ENCODE results near the gene CAPN12.
"Not testable (repeated sequence)": the region's sequence is repeated elsewhere in the genome, so short reads cannot be mapped to it uniquely, and the experiment has no call there.

The CAPN12 gene

DNA sequence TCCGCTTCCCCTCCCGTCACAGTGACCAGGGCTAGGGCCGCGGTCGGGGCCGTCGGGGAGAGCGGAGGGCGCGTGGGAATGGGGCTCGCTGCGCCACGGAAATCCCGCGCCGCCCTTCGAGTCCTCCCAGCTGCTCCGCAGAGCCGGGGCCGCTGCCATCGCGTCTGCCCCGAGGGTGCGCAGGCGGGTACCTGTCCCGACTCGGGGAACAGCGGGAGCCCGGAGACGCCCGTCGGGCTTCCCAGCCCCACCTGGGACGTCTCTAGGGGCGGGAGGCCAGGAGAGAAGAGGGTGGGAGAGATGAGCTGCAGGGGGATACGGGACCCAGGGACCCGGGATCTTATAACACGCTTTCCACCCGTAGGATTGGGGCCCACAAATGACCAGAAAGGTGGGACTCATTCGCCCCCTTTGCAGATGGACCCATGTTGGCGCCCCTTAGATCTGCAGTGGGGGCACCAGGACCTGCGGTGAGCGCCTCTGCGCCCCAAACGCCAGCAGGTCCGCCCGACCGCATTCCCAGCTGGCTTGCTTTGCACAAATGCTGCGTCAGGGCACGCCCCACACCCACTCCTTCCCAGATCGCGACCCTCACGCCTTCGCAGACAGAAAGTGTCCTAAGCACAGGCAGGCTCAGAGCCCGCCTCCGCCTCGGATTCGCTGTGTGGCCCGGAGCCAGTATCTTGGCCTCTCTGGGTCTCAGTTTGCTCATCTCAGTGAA is 26.1 kb upstream of the CAPN12 start:
- H3K9me3 ChIP-seq (ENCODE audit: control insufficient read depth, low read length); H3K4me3 ChIP-seq (ENCODE audit: extremely low read depth, insufficient read depth, low read length, poor library complexity, severe bottlenecking); H3K36me3 ChIP-seq (ENCODE audit: control insufficient read depth, insufficient read depth, low read length); H3K27ac ChIP-seq (ENCODE audit: low read depth, low read length, severe bottlenecking); H3K4me1 ChIP-seq (ENCODE audit: control insufficient read depth, insufficient read depth, low read length, poor library complexity, severe bottlenecking): not testable (repeated sequence)
- WGBS, 2 experiments (ENCODE audit: insufficient coverage in 2 of 2), result 91 to 100% methylated on average over 1 to 13 of the region's 58 CpGs

DNA sequence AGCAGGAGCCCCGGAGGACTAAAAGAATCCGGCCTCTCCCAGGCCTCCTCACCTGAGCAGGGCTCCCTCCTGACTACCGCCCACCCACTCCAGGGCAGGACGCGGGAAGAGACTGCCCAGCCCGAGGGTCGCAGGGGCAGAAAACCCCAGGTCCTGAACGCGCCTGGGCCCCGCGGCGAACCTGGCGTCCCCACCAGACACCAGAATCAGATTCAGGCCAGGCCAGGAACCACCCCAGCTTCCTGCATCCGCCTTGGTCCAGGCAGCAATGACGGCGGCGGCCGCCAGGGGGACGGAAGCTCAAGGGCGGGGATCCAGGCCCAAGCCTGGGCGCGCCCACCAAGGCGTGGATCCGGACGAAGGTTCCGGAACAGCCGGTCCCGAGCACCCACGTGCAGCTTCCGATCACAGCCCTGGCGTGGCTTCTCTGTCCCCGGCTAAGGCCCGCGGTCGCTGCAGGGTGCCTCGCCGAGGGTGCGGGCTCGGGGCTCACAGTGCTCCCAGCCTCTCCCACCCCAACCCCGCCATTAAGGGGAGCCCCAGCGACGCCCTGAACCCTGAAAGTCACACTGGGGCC is 25.4 kb upstream of the CAPN12 start:
- Histone ChIP-seq H3K36me3 (ENCODE audit: control insufficient read depth, insufficient read depth, low read length) (no peaks in the 10 kb centered on the region), H3K4me3 (ENCODE audit: extremely low read depth, insufficient read depth, low read length, poor library complexity, severe bottlenecking) (no peak overlapping the region), H3K9me3 (ENCODE audit: control insufficient read depth, low read length) (no peaks in the 10 kb centered on the region), H3K27ac (ENCODE audit: low read depth, low read length, severe bottlenecking) (no peak overlapping the region), H3K4me1 (ENCODE audit: control insufficient read depth, insufficient read depth, low read length, poor library complexity, severe bottlenecking) (no peaks in the 10 kb centered on the region)
- WGBS, 2 experiments (ENCODE audit: insufficient coverage in 2 of 2), result 65 to 72% methylated on average over 36 to 38 of the region's 42 CpGs

DNA sequence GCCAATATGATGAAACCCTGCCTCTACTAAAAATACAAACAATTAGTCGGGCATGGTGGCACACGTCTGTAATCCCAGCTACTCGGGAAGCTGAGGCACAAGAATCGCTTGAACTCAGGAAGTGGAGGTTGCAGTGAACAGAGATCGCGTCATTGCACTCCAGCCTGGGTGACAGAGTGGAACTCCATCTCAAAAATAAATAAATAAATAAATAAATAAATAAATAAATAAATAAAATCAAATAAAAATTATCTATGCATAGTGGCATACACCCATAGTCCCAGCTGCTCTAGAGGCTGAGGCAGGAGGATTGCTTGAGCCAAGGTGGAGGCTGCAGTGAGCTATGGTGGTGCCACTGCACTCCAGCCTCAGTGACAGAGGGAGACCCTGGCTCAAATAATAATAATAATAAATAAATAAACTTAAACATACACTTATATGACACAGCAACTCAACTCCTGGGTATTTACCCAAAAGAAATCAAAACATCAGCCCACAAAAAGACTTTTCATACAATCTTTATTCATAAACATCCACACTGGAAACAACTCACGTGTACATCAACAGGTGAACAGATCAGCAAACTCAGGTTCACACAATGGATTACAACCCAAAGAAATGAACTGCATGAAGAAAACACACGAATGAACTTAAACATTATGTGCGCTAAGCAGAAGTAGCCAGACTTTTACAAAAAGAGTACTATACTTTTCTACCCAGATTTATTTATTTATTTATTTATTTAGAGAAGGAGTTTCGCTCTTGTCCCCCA is 22.2 kb upstream of the CAPN12 start:
- Histone ChIP-seq H3K9me3 (ENCODE audit: control insufficient read depth, low read length) (no peaks in the 10 kb centered on the region), H3K27ac (ENCODE audit: low read depth, low read length, severe bottlenecking) (no peak overlapping the region), H3K36me3 (ENCODE audit: control insufficient read depth, insufficient read depth, low read length) (no peaks in the 10 kb centered on the region), H3K4me1 (ENCODE audit: control insufficient read depth, insufficient read depth, low read length, poor library complexity, severe bottlenecking) (no peaks in the 10 kb centered on the region), H3K4me3 (ENCODE audit: extremely low read depth, insufficient read depth, low read length, poor library complexity, severe bottlenecking) (no peak overlapping the region)
- 76 to 91% methylated on average over 4 to 5 of the region's 10 CpGs for WGBS, 2 experiments (ENCODE audit: insufficient coverage in 2 of 2)

DNA sequence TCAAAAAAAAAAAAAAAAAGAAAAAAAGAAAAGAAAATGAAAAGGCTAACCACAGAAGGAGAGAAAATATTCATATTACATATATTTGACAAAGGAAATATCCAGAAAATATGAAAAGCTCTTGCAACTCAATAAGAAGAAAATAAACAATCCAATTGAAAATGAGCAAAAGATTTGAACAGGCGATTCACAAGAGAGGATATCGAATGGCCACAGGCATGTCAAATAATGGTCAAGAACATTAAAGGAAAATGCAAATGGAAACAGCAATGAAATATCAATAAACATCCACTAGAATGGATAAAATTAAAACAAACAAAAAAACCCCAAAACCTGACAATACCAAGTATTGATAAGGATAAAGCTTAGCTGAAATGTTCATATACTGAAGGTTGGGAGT is 20.9 kb upstream of the CAPN12 start:
- no peaks in the 10 kb centered on the region for H3K36me3 ChIP-seq (ENCODE audit: control insufficient read depth, insufficient read depth, low read length)
- no peak overlapping the region for H3K4me3 ChIP-seq (ENCODE audit: extremely low read depth, insufficient read depth, low read length, poor library complexity, severe bottlenecking)
- no peaks in the 10 kb centered on the region for H3K9me3 ChIP-seq (ENCODE audit: control insufficient read depth, low read length)
- H3K4me1 ChIP-seq (ENCODE audit: control insufficient read depth, insufficient read depth, low read length, poor library complexity, severe bottlenecking), result no peaks in the 10 kb centered on the region
- no peak overlapping the region for H3K27ac ChIP-seq (ENCODE audit: low read depth, low read length, severe bottlenecking)
- no CpG with 5 or more reads among the region's 2 CpGs for WGBS, 2 experiments (ENCODE audit: insufficient coverage in 2 of 2)

DNA sequence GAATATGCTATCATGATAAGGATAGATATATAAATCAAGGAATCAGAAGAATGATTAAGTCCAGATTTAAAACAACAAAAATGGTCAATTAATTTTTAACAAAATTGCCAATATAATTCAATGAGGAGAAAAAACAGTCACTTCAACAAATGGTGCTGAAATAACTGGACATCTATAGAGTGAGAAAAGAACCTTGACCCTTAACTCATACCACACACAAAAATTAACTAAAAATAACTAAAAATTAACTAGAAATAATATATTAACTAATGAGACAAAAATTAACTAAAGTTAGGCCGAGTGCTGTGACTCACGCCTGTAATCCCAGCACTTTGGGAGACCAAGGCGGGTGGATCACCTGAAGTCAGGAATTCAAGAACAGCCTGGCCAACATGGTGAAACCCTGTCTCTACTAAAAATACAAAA is 19.5 kb upstream of the CAPN12 start:
- Histone ChIP-seq H3K9me3 (ENCODE audit: control insufficient read depth, low read length) (no peaks in the 10 kb centered on the region), H3K4me1 (ENCODE audit: control insufficient read depth, insufficient read depth, low read length, poor library complexity, severe bottlenecking) (no peaks in the 10 kb centered on the region), H3K27ac (ENCODE audit: low read depth, low read length, severe bottlenecking) (no peak overlapping the region), H3K36me3 (ENCODE audit: control insufficient read depth, insufficient read depth, low read length) (no peaks in the 10 kb centered on the region), H3K4me3 (ENCODE audit: extremely low read depth, insufficient read depth, low read length, poor library complexity, severe bottlenecking) (no peak overlapping the region)
- 82 to 100% methylated on average over 2 of the region's 3 CpGs for WGBS, 2 experiments (ENCODE audit: insufficient coverage in 2 of 2)

DNA sequence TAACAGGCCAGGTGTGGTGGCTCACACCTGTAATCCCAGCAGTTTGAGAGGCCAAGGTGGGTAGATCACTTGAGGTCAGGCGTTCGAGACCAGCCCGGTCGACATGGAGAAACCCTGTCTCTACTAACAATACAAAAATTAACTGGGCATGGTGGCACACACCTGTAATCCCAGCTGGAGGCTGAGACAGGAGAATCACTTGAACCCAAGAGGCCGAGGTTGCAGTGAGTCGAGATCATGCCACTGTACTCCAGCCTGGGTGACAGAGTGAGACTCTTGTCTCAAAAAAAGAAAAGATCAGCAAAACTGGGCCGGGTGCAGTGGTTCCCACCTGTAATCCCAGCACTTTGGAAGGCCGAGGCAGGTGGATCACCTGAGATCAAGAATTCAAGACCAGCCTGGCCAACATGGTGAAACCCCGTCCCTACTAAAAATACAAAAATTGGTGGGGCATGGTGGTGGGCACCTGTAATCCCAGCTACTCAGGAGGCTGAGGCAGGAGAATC is 17.7 kb upstream of the CAPN12 start:
- H3K36me3 ChIP-seq (ENCODE audit: control insufficient read depth, insufficient read depth, low read length); H3K4me3 ChIP-seq (ENCODE audit: extremely low read depth, insufficient read depth, low read length, poor library complexity, severe bottlenecking); H3K27ac ChIP-seq (ENCODE audit: low read depth, low read length, severe bottlenecking); H3K4me1 ChIP-seq (ENCODE audit: control insufficient read depth, insufficient read depth, low read length, poor library complexity, severe bottlenecking); H3K9me3 ChIP-seq (ENCODE audit: control insufficient read depth, low read length): not testable (repeated sequence)
- 91 to 94% methylated on average over 5 to 7 of the region's 9 CpGs for WGBS, 2 experiments (ENCODE audit: insufficient coverage in 2 of 2)

DNA sequence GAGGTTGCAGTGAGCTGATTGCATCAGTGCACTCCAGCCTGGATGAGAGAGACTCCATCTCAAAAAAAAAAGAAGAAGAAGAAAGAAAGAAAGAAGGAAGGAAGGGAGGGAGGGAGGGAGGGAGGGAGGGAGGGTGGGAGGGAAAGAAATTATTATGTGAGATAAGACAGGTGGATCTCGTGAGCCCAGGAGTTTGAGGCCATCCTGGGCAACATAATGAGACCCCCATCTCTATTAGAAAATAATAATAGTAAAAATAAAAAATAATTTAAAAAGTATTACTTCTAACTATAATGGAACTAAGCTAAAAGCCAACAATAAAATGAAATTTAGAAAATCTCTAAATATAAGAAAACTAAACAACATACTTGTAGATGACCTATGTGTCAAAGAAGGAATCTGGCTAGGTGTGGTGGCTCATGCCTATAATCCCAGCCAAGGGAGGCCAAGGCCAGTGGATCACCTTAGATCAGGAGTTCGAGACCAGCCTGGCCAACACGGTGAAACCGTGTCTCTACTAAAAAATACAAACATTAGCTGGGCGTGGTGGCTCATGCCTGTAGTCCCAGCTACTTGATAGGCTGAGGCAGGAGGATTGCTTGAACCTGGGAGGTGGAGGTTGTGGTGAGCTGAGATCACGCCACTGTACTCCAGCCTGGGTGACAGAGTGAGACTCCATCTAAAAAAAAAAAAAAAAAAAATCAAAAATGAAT is 16.7 kb upstream of the CAPN12 start:
- not testable (repeated sequence) for H3K4me3 ChIP-seq (ENCODE audit: extremely low read depth, insufficient read depth, low read length, poor library complexity, severe bottlenecking); H3K36me3 ChIP-seq (ENCODE audit: control insufficient read depth, insufficient read depth, low read length); H3K9me3 ChIP-seq (ENCODE audit: control insufficient read depth, low read length); H3K4me1 ChIP-seq (ENCODE audit: control insufficient read depth, insufficient read depth, low read length, poor library complexity, severe bottlenecking); H3K27ac ChIP-seq (ENCODE audit: low read depth, low read length, severe bottlenecking)
- 71 to 72% methylated on average over 4 of the region's 6 CpGs for WGBS, 2 experiments (ENCODE audit: insufficient coverage in 2 of 2)

DNA sequence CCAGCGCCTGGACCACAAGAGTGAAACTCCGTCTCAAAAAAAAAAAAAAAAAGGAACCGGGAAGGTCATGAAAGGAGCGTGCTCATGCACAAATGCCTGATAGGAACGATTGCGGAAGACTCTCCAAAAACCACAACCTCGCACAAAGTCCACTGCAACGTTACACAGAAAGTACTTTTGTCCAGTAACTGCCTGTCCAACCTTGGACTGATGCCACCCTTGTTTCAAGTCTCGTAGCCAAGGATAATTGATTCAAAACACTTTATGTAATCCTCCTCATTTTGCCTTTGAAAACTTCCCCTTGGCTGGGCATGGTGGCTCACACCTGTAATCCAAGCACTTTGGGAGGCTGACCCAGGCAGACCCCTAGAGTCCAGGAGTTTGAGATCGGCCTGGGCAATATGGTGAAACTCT is 15.3 kb upstream of the CAPN12 start:
- H3K36me3 ChIP-seq (ENCODE audit: control insufficient read depth, insufficient read depth, low read length), result no peaks in the 10 kb centered on the region
- no peak overlapping the region for H3K4me3 ChIP-seq (ENCODE audit: extremely low read depth, insufficient read depth, low read length, poor library complexity, severe bottlenecking)
- WGBS, 2 experiments (ENCODE audit: insufficient coverage in 2 of 2), result 85 to 87% methylated on average over 9 to 10 of the region's 10 CpGs
- no peak overlapping the region for H3K27ac ChIP-seq (ENCODE audit: low read depth, low read length, severe bottlenecking)
- H3K9me3 ChIP-seq (ENCODE audit: control insufficient read depth, low read length), result no peaks in the 10 kb centered on the region
- H3K4me1 ChIP-seq (ENCODE audit: control insufficient read depth, insufficient read depth, low read length, poor library complexity, severe bottlenecking), result no peaks in the 10 kb centered on the region

DNA sequence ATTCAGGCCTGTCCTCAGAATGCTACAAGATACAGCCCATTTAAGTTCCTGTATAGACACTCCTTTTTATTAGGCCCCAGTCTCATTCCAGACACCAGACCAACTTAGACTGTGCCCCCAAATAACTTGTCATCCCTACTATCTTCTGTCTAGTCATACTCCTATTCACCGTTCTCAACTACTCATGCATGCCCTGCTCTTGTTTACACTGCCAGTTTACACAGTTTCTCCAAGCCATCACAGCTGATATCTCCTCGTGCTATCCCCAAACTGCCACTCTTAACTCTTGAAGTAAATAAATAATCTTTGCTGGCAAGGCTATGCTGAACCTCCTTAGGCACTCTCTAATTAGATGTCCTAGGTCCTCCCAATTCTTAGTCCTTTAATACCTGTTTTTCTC is 9.9 kb upstream of the CAPN12 start:
- H3K27ac ChIP-seq (ENCODE audit: low read depth, low read length, severe bottlenecking); H3K4me3 ChIP-seq (ENCODE audit: extremely low read depth, insufficient read depth, low read length, poor library complexity, severe bottlenecking); H3K4me1 ChIP-seq (ENCODE audit: control insufficient read depth, insufficient read depth, low read length, poor library complexity, severe bottlenecking); H3K9me3 ChIP-seq (ENCODE audit: control insufficient read depth, low read length); H3K36me3 ChIP-seq (ENCODE audit: control insufficient read depth, insufficient read depth, low read length): not testable (repeated sequence)
- no CpG with 5 or more reads among the region's 2 CpGs for WGBS, 2 experiments (ENCODE audit: insufficient coverage in 2 of 2)

DNA sequence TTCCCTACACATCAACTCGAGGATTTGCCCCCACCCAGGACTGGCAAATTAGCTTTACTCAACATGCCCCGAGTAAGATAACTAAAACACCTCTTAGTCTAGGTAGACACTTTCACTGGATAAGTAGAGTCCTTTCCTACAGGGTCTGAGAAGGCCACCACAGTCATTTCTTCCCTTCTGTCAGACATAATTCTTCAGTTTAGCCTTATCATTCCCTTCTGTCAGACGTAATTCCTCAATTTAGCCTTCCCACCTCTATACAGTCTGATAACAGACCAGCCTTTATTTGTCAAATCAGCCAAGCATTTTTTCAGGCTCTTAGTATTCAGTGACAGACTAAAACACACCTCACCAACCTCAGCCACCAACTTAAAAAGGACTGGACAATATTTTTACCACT is 9.5 kb upstream of the CAPN12 start:
- not testable (repeated sequence) for H3K4me3 ChIP-seq (ENCODE audit: extremely low read depth, insufficient read depth, low read length, poor library complexity, severe bottlenecking); H3K27ac ChIP-seq (ENCODE audit: low read depth, low read length, severe bottlenecking); H3K4me1 ChIP-seq (ENCODE audit: control insufficient read depth, insufficient read depth, low read length, poor library complexity, severe bottlenecking); H3K36me3 ChIP-seq (ENCODE audit: control insufficient read depth, insufficient read depth, low read length); H3K9me3 ChIP-seq (ENCODE audit: control insufficient read depth, low read length)
- 82 to 93% methylated on average over 2 to 3 of the region's 3 CpGs for WGBS, 2 experiments (ENCODE audit: insufficient coverage in 2 of 2)
